Lower leg skin (tissue), 4 donors: ENCODE results near the gene TMEM231. TPM values are rescaled to one million over a fixed set of nuclear protein-coding genes. Genes with fewer than 3 reads are reported as not detected.

ENCODE experiments used
- DNase-seq, 2 donors: peaks; one replicate each; pipeline ENCODE4 v3.0.0-alpha.2; 2019; ENCODE audit warnings: low spot score in 2 of 2
- H3K4me3 ChIP-seq: fragments of 200-600 bp; sonication (generic); 2 replicates; pipeline ENCODE4 v1.5.1; 2017; ENCODE audit warnings: mild to moderate bottlenecking, low read depth; ENCODE audit not compliant: poor library complexity, severe bottlenecking
- POLR2A ChIP-seq, 2 donors: fragments of 450-650 bp; IDR thresholded peaks; one replicate each; pipeline ENCODE4 v1.6.1; 2016 to 2017; ENCODE audit warnings: antibody characterized with exemption in 2 of 2, mild to moderate bottlenecking in 1 of 2, moderate library complexity in 1 of 2
- WGBS, 2 donors: methylation state at CpG; one replicate each; pipeline ENCODE4 v1.1.5; 2018; 5-methylcytosine and 5-hydroxymethylcytosine counted together
- intact Hi-C: fragments of 100-400 bp; cut with DNase I; formaldehyde crosslinking; loops from one replicate; pipeline ENCODE4 v1.15.0; 2023; ENCODE audit warnings: low total_unique reads
- total RNA-seq, 4 donors: library from RNA; depleted of rRNA; stranded (reverse); fragments of >200 nt; gene quantifications; one replicate each; pipeline ENCODE4 v1.1.0, GENCODE V29; 2016
- TF ChIP-seq, protein P1 (sequence below), 3 donors: fragments of 450-650 bp; IDR thresholded peaks; one replicate each; pipeline ENCODE4 v1.5.1; 2016; ENCODE audit warnings: antibody characterized with exemption in 3 of 3, mild to moderate bottlenecking in 3 of 3, moderate library complexity in 2 of 3

The TMEM231 gene
- total RNA-seq, 4 donors from 2014 or later = 2.6 to 12.8 (median 6.7) TPM

DNA sequence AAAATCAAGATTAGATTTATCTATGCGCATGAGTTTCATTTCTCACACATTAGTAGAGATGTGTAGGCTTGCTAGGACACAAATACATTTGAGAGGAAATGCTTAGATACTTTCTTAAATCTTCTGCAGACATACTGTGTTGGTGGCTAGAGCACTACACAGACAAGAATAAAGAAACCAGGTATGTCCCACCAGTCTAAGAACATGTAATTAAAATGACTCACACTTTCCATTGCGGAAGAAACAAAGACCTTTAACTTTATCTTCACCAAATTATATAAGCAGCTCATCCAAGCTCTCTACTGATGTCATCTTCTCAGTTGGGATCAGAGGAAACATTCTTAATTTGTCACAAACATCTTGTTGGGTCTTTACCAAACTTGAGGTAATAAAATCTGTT, 22.7 kb upstream of the TMEM231 start:
- DNase-seq = no peak
- 86 to 89% methylated on average over 2 of the region's 2 CpGs for WGBS, 2 donors
- H3K4me3 ChIP-seq = no peak overlapping the region
- TF ChIP-seq, protein P1, sequence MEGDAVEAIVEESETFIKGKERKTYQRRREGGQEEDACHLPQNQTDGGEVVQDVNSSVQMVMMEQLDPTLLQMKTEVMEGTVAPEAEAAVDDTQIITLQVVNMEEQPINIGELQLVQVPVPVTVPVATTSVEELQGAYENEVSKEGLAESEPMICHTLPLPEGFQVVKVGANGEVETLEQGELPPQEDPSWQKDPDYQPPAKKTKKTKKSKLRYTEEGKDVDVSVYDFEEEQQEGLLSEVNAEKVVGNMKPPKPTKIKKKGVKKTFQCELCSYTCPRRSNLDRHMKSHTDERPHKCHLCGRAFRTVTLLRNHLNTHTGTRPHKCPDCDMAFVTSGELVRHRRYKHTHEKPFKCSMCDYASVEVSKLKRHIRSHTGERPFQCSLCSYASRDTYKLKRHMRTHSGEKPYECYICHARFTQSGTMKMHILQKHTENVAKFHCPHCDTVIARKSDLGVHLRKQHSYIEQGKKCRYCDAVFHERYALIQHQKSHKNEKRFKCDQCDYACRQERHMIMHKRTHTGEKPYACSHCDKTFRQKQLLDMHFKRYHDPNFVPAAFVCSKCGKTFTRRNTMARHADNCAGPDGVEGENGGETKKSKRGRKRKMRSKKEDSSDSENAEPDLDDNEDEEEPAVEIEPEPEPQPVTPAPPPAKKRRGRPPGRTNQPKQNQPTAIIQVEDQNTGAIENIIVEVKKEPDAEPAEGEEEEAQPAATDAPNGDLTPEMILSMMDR (IDR thresholded peaks at IDR 0.05) = no peak
- no peak for TF ChIP-seq POLR2A (IDR thresholded peaks at IDR 0.05)
- intact Hi-C loops = no loop called here

DNA sequence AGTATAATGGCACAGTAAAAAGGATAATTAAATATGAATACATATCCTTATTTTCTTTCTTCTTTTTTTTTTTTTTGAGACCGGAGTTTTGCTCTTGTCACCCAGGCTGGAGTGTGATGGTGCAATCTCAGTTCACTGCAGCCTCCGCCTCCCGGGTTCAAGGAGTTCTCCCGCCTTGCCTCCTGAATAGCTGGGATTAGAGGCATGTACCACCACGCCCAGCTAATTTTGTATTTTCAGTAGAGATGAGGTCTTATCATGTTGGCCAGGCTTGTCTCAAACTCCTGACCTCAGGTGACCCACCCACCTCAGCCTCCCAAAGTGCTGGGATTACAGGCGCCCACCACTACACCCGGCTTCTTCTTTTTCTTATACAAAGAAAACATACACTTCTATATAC, 22.2 kb upstream of the TMEM231 start:
- WGBS, 2 donors = 93 to 94% methylated on average over 7 of the region's 7 CpGs
- DNase-seq = peak in 1 of 2 donors; percentile 9
- intact Hi-C loops = no loop called here
- H3K4me3 ChIP-seq = no peak overlapping the region
- no peak for TF ChIP-seq POLR2A (IDR thresholded peaks at IDR 0.05)
- TF ChIP-seq, protein P1 (IDR thresholded peaks at IDR 0.05) = no peak

DNA sequence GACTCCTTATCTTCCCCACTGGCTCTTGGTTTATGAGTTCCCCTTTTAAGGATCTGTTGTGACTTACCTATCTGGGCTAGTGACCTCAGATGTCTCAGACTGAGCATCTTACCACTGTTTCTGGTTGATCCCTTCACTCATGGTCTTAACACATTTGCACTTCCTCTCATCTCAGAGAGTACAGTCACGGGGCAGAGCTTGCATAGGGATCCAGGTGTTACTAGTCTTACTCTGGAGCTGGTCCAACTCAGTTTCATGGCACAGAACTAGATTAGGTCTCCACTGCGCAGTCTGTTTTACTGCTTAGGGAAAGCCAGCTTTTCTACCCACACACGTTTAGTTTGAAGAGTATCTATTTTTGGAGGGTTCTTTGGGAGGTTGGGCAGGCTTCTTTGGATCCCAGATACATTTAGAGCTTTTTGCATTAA, 20.3 kb upstream of the TMEM231 start:
- TF ChIP-seq, protein P1 (IDR thresholded peaks at IDR 0.05) = no peak
- no peak for TF ChIP-seq POLR2A (IDR thresholded peaks at IDR 0.05)
- no peak overlapping the region for H3K4me3 ChIP-seq
- intact Hi-C loops = no loop called here
- 50 to 57% methylated on average over 3 of the region's 3 CpGs for WGBS, 2 donors
- peak in 1 of 2 donors; percentile 58 for DNase-seq

DNA sequence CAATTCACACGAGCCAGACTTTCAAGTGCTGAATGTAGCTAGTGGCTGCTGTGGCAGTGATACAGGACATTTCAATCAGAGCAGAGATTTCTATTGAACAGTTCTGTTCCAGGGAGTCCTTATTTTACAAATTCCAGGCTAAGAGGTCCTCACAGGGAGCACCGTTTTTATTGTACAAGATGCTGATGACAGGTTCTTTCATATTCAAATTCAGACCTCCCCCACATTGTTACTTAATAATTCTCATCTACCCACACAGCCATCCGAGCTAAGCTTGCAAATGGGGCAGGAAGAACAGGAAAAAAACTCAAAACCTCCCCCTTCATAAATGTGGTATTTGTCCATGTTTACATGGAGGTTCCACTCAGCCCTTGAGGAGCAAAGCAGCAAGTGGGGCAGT, 19.9 kb upstream of the TMEM231 start:
- peak in 1 of 2 donors; percentile 6 for DNase-seq
- TF ChIP-seq POLR2A (IDR thresholded peaks at IDR 0.05) = no peak
- TF ChIP-seq, protein P1 (IDR thresholded peaks at IDR 0.05) = no peak
- H3K4me3 ChIP-seq = no peak overlapping the region
- 61 to 64% methylated on average over 3 of the region's 3 CpGs for WGBS, 2 donors
- intact Hi-C loops = no loop called here

DNA sequence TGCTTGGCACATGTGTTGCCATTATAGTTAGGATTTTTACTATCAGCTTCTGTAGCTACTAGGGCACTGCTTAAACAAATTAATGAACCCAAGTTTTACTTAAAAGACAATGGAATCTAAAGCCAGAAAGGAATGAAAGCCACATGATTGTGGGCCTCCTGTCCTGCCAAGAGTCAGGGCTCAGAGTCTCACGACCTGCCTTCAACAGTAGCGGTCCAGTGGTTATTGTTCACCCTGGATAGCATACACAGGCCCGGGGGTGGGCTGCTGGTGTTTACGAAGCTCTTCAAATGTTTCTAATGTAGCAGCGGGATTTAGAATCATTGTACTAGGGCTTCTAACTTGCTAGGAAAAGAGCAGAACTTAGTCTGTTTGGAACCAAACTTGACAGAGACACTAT, 17.9 kb upstream of the TMEM231 start:
- H3K4me3 ChIP-seq = no peak overlapping the region
- TF ChIP-seq, protein P1 (IDR thresholded peaks at IDR 0.05) = no peak
- no peak for TF ChIP-seq POLR2A (IDR thresholded peaks at IDR 0.05)
- intact Hi-C loops = no loop called here
- peak in 1 of 2 donors; percentile 32 for DNase-seq
- WGBS, 2 donors = 78 to 89% methylated on average over 5 of the region's 5 CpGs

DNA sequence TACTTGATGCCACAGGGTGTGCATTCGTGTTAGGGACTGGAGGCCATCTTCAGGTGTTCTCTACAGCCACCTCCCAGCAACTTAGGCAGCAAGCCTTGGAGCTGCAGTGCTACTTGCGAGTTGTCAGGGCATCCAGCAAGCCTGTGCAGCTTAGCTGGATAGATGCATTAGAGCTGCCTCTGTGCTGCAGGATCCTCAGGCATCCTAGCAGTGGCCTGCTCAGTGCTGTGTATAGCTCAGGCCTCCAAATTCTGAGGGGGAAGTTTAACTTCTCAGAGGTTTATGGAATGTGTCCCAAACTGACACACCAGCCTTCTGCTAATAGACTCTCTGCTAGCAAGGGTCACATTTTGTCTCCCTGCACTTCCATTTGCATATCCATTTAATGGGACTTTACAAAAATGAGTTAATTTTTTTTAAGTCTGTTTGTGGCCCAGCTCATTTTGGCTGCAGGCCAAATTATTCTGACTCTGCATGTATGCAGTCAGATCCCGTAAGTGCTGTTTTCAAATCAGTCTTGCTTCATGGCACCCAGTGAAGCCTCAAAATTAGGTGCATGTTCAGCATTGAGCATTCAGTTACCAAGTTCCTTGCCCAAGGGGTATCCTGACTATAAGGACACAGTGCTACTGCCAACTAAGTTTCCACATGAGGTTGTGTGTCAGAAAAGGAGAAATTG, 17.0 kb upstream of the TMEM231 start:
- peak in 1 of 2 donors; percentile 54 for DNase-seq
- TF ChIP-seq POLR2A (IDR thresholded peaks at IDR 0.05) = no peak
- TF ChIP-seq, protein P1 (IDR thresholded peaks at IDR 0.05) = no peak
- no peak overlapping the region for H3K4me3 ChIP-seq
- intact Hi-C loops = no loop called here
- 72 to 78% methylated on average over 3 of the region's 3 CpGs for WGBS, 2 donors
